Astrocyte (in vitro differentiated cells and primary cell): ENCODE results near the gene CENPS.

Experiments
- CTCF ChIP-seq: IDR thresholded peaks from 2 replicates; pipeline ENCODE4 v1.5.1; 2011; ENCODE audit warnings: low read depth, mild to moderate bottlenecking, inconsistent platforms, low read length, moderate library complexity; ENCODE audit not compliant: insufficient read depth
- EZH2 ChIP-seq: IDR thresholded peaks from 2 replicates; pipeline ENCODE4 v1.6.1; 2012; ENCODE audit warnings: mild to moderate bottlenecking, low read length, inconsistent platforms; ENCODE audit not compliant: insufficient read depth

GRCh38 chr1:10432910-10433700, 2.9 kb downstream of the CENPS start:
- TF ChIP-seq CTCF (no peak), EZH2 (no peak)
